Stimulated activated CD4-positive, alpha-beta T cell treated with anti-CD3 and anti-CD28 coated beads, TNF-alpha, amount 100 ng/mL, for 48 hours (primary cell): ENCODE measurements around the gene PARD3B.

Source experiments
- DNase-seq, 3 donors: peaks; one replicate each; pipeline ENCODE4 v3.0.0-alpha.2; 2020; ENCODE audit warnings: low read depth in 3 of 3

The PARD3B gene, protein sequence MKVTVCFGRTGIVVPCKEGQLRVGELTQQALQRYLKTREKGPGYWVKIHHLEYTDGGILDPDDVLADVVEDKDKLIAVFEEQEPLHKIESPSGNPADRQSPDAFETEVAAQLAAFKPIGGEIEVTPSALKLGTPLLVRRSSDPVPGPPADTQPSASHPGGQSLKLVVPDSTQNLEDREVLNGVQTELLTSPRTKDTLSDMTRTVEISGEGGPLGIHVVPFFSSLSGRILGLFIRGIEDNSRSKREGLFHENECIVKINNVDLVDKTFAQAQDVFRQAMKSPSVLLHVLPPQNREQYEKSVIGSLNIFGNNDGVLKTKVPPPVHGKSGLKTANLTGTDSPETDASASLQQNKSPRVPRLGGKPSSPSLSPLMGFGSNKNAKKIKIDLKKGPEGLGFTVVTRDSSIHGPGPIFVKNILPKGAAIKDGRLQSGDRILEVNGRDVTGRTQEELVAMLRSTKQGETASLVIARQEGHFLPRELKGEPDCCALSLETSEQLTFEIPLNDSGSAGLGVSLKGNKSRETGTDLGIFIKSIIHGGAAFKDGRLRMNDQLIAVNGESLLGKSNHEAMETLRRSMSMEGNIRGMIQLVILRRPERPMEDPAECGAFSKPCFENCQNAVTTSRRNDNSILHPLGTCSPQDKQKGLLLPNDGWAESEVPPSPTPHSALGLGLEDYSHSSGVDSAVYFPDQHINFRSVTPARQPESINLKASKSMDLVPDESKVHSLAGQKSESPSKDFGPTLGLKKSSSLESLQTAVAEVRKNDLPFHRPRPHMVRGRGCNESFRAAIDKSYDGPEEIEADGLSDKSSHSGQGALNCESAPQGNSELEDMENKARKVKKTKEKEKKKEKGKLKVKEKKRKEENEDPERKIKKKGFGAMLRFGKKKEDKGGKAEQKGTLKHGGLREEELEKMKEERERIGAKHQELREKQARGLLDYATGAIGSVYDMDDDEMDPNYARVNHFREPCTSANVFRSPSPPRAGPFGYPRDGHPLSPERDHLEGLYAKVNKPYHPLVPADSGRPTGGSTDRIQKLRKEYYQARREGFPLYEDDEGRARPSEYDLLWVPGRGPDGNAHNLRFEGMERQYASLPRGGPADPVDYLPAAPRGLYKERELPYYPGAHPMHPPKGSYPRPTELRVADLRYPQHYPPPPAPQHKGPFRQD (N-terminal part only)

GRCh38 chr2:204544961-204545860, at the start of gene PARD3B:
PARD3B (plus strand) TSS chr2:204545475; CDS start chr2:204546000, 525 bp downstream.
- DNase-seq, result peak in 2 of 3 donors; percentile 6 to 19

GRCh38 chr2:204496779-204497178, 48.5 kb upstream of the PARD3B start:
- no peak for DNase-seq

- DNase-seq, result no peak
Observed at GRCh38 chr2:204497855-204498254, 47.4 kb upstream of the PARD3B start.

- DNase-seq, result no peak
Observed at GRCh38 chr2:204498291-204498690, 47.0 kb upstream of the PARD3B start.

GRCh38 chr2:204503869-204504268, 41.4 kb upstream of the PARD3B start:
- DNase-seq, result no peak

DNA sequence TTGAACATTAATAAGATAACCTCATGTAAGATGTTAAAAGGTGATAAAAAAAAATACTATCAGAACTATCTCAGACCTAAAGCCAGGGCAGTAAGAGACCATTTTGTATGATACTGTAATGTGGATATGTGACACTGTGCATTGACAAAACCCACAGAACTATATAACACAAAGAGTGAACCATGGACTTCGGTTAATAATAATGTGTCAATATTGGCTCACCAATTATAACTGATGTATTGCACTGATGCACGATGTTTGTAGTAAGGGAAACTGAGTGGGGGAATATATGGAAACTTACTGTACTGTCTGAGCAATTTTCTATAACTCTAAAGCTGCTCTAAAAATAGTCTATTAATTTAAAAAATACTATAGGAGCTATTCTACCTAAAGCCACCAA, 40.7 kb upstream of the PARD3B start:
- no peak for DNase-seq

- DNase-seq, result no peak
Observed at GRCh38 chr2:204505488-204505887, 39.8 kb upstream of the PARD3B start.

- DNase-seq, result no peak
Observed at GRCh38 chr2:204505946-204506345, 39.3 kb upstream of the PARD3B start.

GRCh38 chr2:204507636-204508035, 37.6 kb upstream of the PARD3B start:
- no peak for DNase-seq

GRCh38 chr2:204510709-204511420, 34.4 kb upstream of the PARD3B start:
- no peak for DNase-seq

DNA sequence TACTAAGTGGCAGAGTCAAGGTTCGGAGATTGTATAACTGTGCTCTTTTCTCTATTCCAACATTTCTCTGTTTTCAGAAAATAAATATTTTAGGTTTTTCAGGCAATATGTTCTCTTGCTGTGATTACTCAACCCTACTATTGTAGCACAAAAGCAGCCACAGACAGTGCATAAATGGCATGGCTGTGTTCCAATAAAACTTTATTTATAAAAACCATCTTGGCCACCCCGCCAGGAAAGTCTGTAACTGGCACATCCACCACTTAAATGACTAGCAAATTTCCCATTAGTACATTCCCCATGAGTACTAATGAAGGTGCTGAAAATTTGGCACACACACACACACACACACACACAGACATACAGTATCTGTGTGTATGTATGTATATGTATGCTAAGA, 30.8 kb upstream of the PARD3B start:
- DNase-seq, result no peak

- DNase-seq, result no peak
Observed at GRCh38 chr2:204515416-204515815, 29.9 kb upstream of the PARD3B start.

GRCh38 chr2:204517154-204517553, 28.1 kb upstream of the PARD3B start:
- no peak for DNase-seq

- no peak for DNase-seq
Observed at GRCh38 chr2:204529795-204530463, 15.3 kb upstream of the PARD3B start.

DNA sequence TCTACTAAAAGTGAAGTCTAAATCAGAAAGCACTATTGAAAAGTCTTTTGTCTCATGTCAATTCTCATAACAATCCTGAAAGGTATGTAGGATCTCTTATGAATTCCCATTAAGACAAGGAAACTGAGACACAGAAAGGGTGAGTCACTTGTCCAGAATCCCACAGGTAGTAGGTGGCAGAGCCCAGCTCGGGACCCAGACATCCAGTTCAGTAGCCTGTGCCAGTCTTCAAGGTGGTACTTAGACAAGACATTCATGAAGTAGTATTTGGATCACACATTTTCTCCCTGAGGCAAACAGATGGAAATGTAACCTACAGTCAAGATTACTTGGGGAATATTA, 14.8 kb upstream of the PARD3B start:
- DNase-seq, result no peak

DNA sequence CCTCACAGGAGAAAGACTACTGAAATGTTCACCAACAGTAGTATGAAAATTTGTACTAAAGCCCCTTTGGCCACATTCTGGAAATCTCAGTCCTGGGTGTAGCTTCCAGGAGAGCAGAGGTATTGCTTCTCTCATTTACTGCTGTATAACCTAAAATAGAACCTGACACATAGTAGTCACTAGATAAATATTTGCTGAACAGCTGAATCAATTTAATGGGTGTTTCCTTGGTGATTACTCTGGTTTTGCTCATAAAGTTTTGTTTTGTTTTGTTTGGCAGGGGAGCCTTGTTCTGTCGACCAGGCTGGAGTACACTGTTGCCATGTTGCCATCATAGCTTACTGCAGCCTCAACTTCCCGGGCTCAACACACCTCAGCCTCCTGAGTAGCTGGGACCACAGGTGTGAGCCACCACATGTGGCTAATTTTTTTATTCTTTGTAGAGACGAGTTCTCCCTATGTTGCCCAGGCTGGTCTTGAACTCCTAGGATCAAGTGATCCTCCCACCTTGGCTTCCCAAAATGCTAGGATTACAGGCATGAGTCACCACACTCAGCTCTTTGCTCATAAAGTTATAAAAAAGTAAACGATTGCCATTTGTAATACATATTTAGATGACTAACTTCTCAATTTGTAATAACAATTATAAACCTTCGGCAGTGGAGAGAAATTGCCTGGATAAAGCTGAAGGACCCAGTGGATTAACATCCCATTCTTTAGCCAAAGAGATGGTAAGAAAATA, 11.5 kb upstream of the PARD3B start:
- no peak for DNase-seq

DNA sequence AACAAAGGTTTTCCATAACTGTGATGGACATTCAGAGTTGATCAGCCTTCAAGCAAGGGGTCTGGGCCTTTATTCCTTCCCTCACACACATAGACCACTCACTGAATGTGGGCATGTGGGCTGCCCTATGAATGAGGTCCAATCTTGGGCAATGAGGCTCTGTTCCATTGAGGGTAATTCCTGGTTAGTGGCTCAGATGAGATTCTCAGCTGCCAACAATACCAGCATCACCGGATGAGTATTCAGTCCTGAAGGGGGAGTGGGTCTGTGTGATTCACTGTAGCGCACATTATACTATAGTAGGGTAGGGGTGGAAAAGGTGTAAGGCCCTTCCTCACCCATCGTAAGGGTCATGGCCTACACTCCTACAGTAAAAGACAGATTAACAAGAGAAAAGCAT, 9.9 kb upstream of the PARD3B start:
- no peak for DNase-seq

GRCh38 chr2:204535764-204536163, 9.5 kb upstream of the PARD3B start:
- DNase-seq, result no peak
